T-helper 1 cell treated with Interleukin-12 subunit alpha and Interleukin-12 subunit beta and Interleukin-4 antibody, amounts not matched to agents 30 μg/mL and 1 μg/mL, for 36 hours (primary cell): ENCODE data around the gene PPID.
"Not testable (repeated sequence)": the region's sequence is repeated elsewhere in the genome, so short reads cannot be mapped to it uniquely, and the experiment has no call there.

ENCODE experiments used
- H3K27ac Mint-ChIP-seq: one replicate; pipeline ENCODE4 v1.8.0; 2021; ENCODE audit warnings: mild to moderate bottlenecking, mixed read lengths
- H3K27me3 Mint-ChIP-seq: one replicate; pipeline ENCODE4 v1.8.0; 2021; ENCODE audit warnings: low read depth, mixed read lengths
- H3K36me3 Mint-ChIP-seq: one replicate; pipeline ENCODE4 v1.8.0; 2021; ENCODE audit warnings: low read depth, mixed read lengths
- H3K4me1 Mint-ChIP-seq: one replicate; pipeline ENCODE4 v1.8.0; 2021; ENCODE audit warnings: low read depth, mixed read lengths
- H3K4me3 Mint-ChIP-seq: one replicate; pipeline ENCODE4 v1.8.0; 2021; ENCODE audit warnings: mild to moderate bottlenecking, moderate library complexity, mixed read lengths
- H3K9me3 Mint-ChIP-seq: one replicate; pipeline ENCODE4 v1.8.0; 2021; ENCODE audit warnings: mixed read lengths

PPID gene

GRCh38 chr4:158722917-158723793 is at the start of gene PPID:
PPID (minus strand) TSS chr4:158723396; CDS start chr4:158723288, 108 bp downstream.
- H3K9me3 Mint-ChIP-seq, result no peaks in the 10 kb centered on the region
- peak within 1 kb of the TSS; percentile 100 for H3K27ac Mint-ChIP-seq
- H3K4me1 Mint-ChIP-seq, result peaks cover 37% of the 10 kb centered on the region
- H3K36me3 Mint-ChIP-seq, result peaks cover 29% of the 10 kb centered on the region
- peaks cover 4% of the 10 kb centered on the region for H3K27me3 Mint-ChIP-seq
- peak within 1 kb of the TSS; percentile 99 for H3K4me3 Mint-ChIP-seq

GRCh38 chr4:158771776-158772175 is 48.6 kb upstream of the PPID start:
- no peak overlapping the region for H3K4me3 Mint-ChIP-seq
- peaks cover 49% of the 10 kb centered on the region for H3K4me1 Mint-ChIP-seq
- H3K27ac Mint-ChIP-seq, result no peak overlapping the region
- peaks cover 7% of the 10 kb centered on the region for H3K36me3 Mint-ChIP-seq
- H3K27me3 Mint-ChIP-seq, result no peaks in the 10 kb centered on the region
- H3K9me3 Mint-ChIP-seq, result no peaks in the 10 kb centered on the region

GRCh38 chr4:158770671-158771070 is 47.5 kb upstream of the PPID start:
- Mint-ChIP-seq H3K4me3 (peak overlapping the region; percentile 99), H3K36me3 (peaks cover 7% of the 10 kb centered on the region), H3K27me3 (no peaks in the 10 kb centered on the region), H3K9me3 (no peaks in the 10 kb centered on the region), H3K27ac (peak overlapping the region; percentile 34), H3K4me1 (peaks cover 48% of the 10 kb centered on the region)

- H3K27me3 Mint-ChIP-seq, result no peaks in the 10 kb centered on the region
- H3K4me3 Mint-ChIP-seq, result peak overlapping the region; percentile 99
- peaks cover 41% of the 10 kb centered on the region for H3K4me1 Mint-ChIP-seq
- no peaks in the 10 kb centered on the region for H3K9me3 Mint-ChIP-seq
- H3K27ac Mint-ChIP-seq, result peak overlapping the region; percentile 95
- peaks cover 7% of the 10 kb centered on the region for H3K36me3 Mint-ChIP-seq
Measured at GRCh38 chr4:158769175-158769921, 46.2 kb upstream of the PPID start.

- Mint-ChIP-seq H3K27me3 (no peaks in the 10 kb centered on the region), H3K4me3 (peak within 1 kb of the TSS; percentile 99)
Measured at GRCh38 chr4:158768555-158769174, 45.5 kb upstream of the PPID start, which contains the start of gene FNIP2. FNIP2 (plus strand) TSS chr4:158769026; CDS start chr4:158769213, 187 bp downstream.

GRCh38 chr4:158767451-158767850 is 44.3 kb upstream of the PPID start:
- Mint-ChIP-seq H3K27me3 (no peaks in the 10 kb centered on the region), H3K9me3 (no peaks in the 10 kb centered on the region), H3K36me3 (peaks cover 5% of the 10 kb centered on the region), H3K4me1 (peaks cover 35% of the 10 kb centered on the region), H3K27ac (peak overlapping the region; percentile 21), H3K4me3 (peak overlapping the region; percentile 30)

More at GRCh38 chr4:158768555-158769174, 45.5 kb upstream of the PPID start, which contains the start of gene FNIP2:
- peak within 1 kb of the TSS; percentile 95 for H3K27ac Mint-ChIP-seq
- H3K36me3 Mint-ChIP-seq, result peaks cover 7% of the 10 kb centered on the region
- peaks cover 41% of the 10 kb centered on the region for H3K4me1 Mint-ChIP-seq
- H3K9me3 Mint-ChIP-seq, result no peaks in the 10 kb centered on the region

GRCh38 chr4:158766434-158767044 is 43.3 kb upstream of the PPID start:
- H3K9me3 Mint-ChIP-seq, result no peaks in the 10 kb centered on the region
- peaks cover 5% of the 10 kb centered on the region for H3K36me3 Mint-ChIP-seq
- no peak overlapping the region for H3K4me3 Mint-ChIP-seq
- peaks cover 27% of the 10 kb centered on the region for H3K4me1 Mint-ChIP-seq
- no peak overlapping the region for H3K27ac Mint-ChIP-seq
- H3K27me3 Mint-ChIP-seq, result no peaks in the 10 kb centered on the region

GRCh38 chr4:158763462-158763861 is 40.3 kb upstream of the PPID start:
- Mint-ChIP-seq H3K4me1 (peaks cover 7% of the 10 kb centered on the region), H3K4me3 (no peak overlapping the region), H3K36me3 (no peaks in the 10 kb centered on the region), H3K27me3 (peaks cover 3% of the 10 kb centered on the region), H3K9me3 (no peaks in the 10 kb centered on the region), H3K27ac (no peak overlapping the region)

- no peak overlapping the region for H3K4me3 Mint-ChIP-seq
- no peak overlapping the region for H3K27ac Mint-ChIP-seq
- no peaks in the 10 kb centered on the region for H3K9me3 Mint-ChIP-seq
- peaks cover 9% of the 10 kb centered on the region for H3K27me3 Mint-ChIP-seq
- H3K36me3 Mint-ChIP-seq, result no peaks in the 10 kb centered on the region
- peaks cover 2% of the 10 kb centered on the region for H3K4me1 Mint-ChIP-seq
Measured at GRCh38 chr4:158762553-158762952, 39.4 kb upstream of the PPID start.

- no peaks in the 10 kb centered on the region for H3K9me3 Mint-ChIP-seq
- H3K36me3 Mint-ChIP-seq, result no peaks in the 10 kb centered on the region
- peaks cover 23% of the 10 kb centered on the region for H3K27me3 Mint-ChIP-seq
- no peak overlapping the region for H3K4me3 Mint-ChIP-seq
- no peak overlapping the region for H3K27ac Mint-ChIP-seq
- H3K4me1 Mint-ChIP-seq, result no peaks in the 10 kb centered on the region
Measured at GRCh38 chr4:158760866-158761265, 37.7 kb upstream of the PPID start.

GRCh38 chr4:158759539-158759938 is 36.3 kb upstream of the PPID start:
- H3K27ac Mint-ChIP-seq, H3K9me3 Mint-ChIP-seq, H3K4me3 Mint-ChIP-seq, H3K36me3 Mint-ChIP-seq, H3K4me1 Mint-ChIP-seq: not testable (repeated sequence)
- peaks cover 27% of the 10 kb centered on the region for H3K27me3 Mint-ChIP-seq

GRCh38 chr4:158758703-158759102 is 35.5 kb upstream of the PPID start:
- H3K36me3 Mint-ChIP-seq, result no peaks in the 10 kb centered on the region
- no peaks in the 10 kb centered on the region for H3K9me3 Mint-ChIP-seq
- no peak overlapping the region for H3K4me3 Mint-ChIP-seq
- peaks cover 31% of the 10 kb centered on the region for H3K27me3 Mint-ChIP-seq
- H3K27ac Mint-ChIP-seq, result no peak overlapping the region
- no peaks in the 10 kb centered on the region for H3K4me1 Mint-ChIP-seq

GRCh38 chr4:158758142-158758541 is 34.9 kb upstream of the PPID start:
- H3K27me3 Mint-ChIP-seq, result peaks cover 31% of the 10 kb centered on the region
- H3K4me3 Mint-ChIP-seq, result no peak overlapping the region
- H3K4me1 Mint-ChIP-seq, result no peaks in the 10 kb centered on the region
- H3K36me3 Mint-ChIP-seq, result no peaks in the 10 kb centered on the region
- no peak overlapping the region for H3K27ac Mint-ChIP-seq
- no peaks in the 10 kb centered on the region for H3K9me3 Mint-ChIP-seq

- peaks cover 31% of the 10 kb centered on the region for H3K27me3 Mint-ChIP-seq
- no peaks in the 10 kb centered on the region for H3K4me1 Mint-ChIP-seq
- H3K4me3 Mint-ChIP-seq, result no peak overlapping the region
Measured at GRCh38 chr4:158756588-158756987, 33.4 kb upstream of the PPID start.

More at GRCh38 chr4:158756588-158756987, 33.4 kb upstream of the PPID start:
- H3K9me3 Mint-ChIP-seq, result no peaks in the 10 kb centered on the region
- H3K27ac Mint-ChIP-seq, result no peak overlapping the region
- H3K36me3 Mint-ChIP-seq, result no peaks in the 10 kb centered on the region
